Keratinocyte (primary cell): ENCODE results near the gene SLC34A1. TPM values are rescaled to one million over a fixed set of nuclear protein-coding genes. Genes with fewer than 3 reads are reported as not detected.

ENCODE experiments used
- DNase-seq: peaks from one replicate; pipeline ENCODE4 v3.0.0-alpha.2; 2011; ENCODE audit warnings: low read depth, missing footprints, low spot score
- FAIRE-seq: peaks from 2 replicates; lab custom pipeline; 2011; peaks lifted over from hg19 to GRCh38; lab: Jason Lieb, UNC
- H2AFZ ChIP-seq: 2 replicates; pipeline ENCODE4 v1.6.0; 2012; ENCODE audit warnings: low read length, control low read depth, inconsistent platforms; ENCODE audit not compliant: control insufficient read depth
- H3K27ac ChIP-seq: 2 replicates; pipeline ENCODE4 v1.5.1; 2011; ENCODE audit warnings: low read length; ENCODE audit not compliant: control insufficient read depth, insufficient read depth
- H3K27me3 ChIP-seq: 3 replicates; pipeline ENCODE4 v1.6.0; 2011; ENCODE audit warnings: low read length; ENCODE audit not compliant: control insufficient read depth, insufficient read depth; ENCODE audit errors: extremely low read depth
- H3K36me3 ChIP-seq, 2 experiments: 2 replicates in 1 of 2; 3 replicates in 1 of 2; pipeline ENCODE4 v1.5.1; 2011; ENCODE audit warnings: low read length in 2 of 2, mild to moderate bottlenecking in 1 of 2; ENCODE audit not compliant: control insufficient read depth in 2 of 2, insufficient read depth in 2 of 2; ENCODE audit errors: extremely low read depth in 1 of 2
- H3K4me1 ChIP-seq: 3 replicates; pipeline ENCODE4 v1.5.1; 2011; ENCODE audit warnings: low read length; ENCODE audit not compliant: control insufficient read depth, insufficient read depth; ENCODE audit errors: extremely low read depth
- H3K4me2 ChIP-seq: 3 replicates; pipeline ENCODE4 v1.6.0; 2011; ENCODE audit warnings: low read depth, low read length; ENCODE audit not compliant: control insufficient read depth, insufficient read depth; ENCODE audit errors: extremely low read depth
- H3K4me3 ChIP-seq, 3 experiments: fragments of 200-600 bp in 1 of 3; sonication (generic) in 1 of 3; 2 replicates in 2 of 3; 3 replicates in 1 of 3; pipeline ENCODE4 v1.5.1; 2011 to 2016; ENCODE audit warnings: low read length in 3 of 3, mild to moderate bottlenecking in 3 of 3, control low read depth in 2 of 3, inconsistent platforms in 1 of 3, low read depth in 1 of 3, mixed read lengths in 1 of 3, mixed run types in 1 of 3, moderate library complexity in 1 of 3; ENCODE audit not compliant: control insufficient read depth in 2 of 3, insufficient read depth in 2 of 3; ENCODE audit errors: extremely low read depth in 1 of 3
- H3K79me2 ChIP-seq: 2 replicates; pipeline ENCODE4 v1.6.0; 2012; ENCODE audit warnings: low read length; ENCODE audit not compliant: control insufficient read depth, insufficient read depth
- H3K9ac ChIP-seq: 3 replicates; pipeline ENCODE4 v1.6.0; 2011; ENCODE audit warnings: low read length; ENCODE audit not compliant: control insufficient read depth, insufficient read depth; ENCODE audit errors: extremely low read depth
- H3K9me1 ChIP-seq: 3 replicates; pipeline ENCODE4 v1.6.0; 2011; ENCODE audit warnings: low read length; ENCODE audit not compliant: control insufficient read depth, insufficient read depth; ENCODE audit errors: extremely low read depth
- H3K9me3 ChIP-seq: 2 replicates; pipeline ENCODE4 v1.5.1; 2012; ENCODE audit warnings: low read depth, low read length; ENCODE audit not compliant: control insufficient read depth
- H4K20me1 ChIP-seq: 3 replicates; pipeline ENCODE4 v1.6.0; 2011; ENCODE audit warnings: low read length; ENCODE audit not compliant: control insufficient read depth, insufficient read depth; ENCODE audit errors: extremely low read depth
- CTCF ChIP-seq, 3 experiments: IDR thresholded peaks in 1 of 3; conservative IDR thresholded peaks in 1 of 3; optimal IDR thresholded peaks in 1 of 3; 2 replicates in 2 of 3; 3 replicates in 1 of 3; pipeline versions ENCODE3 to v1.5.1; 2011; ENCODE audit warnings: low read length in 3 of 3, mild to moderate bottlenecking in 3 of 3, moderate library complexity in 2 of 3, control low read depth in 1 of 3, inconsistent platforms in 1 of 3; ENCODE audit not compliant: insufficient read depth in 2 of 3; ENCODE audit errors: extremely low read depth in 1 of 3
- EZH2 ChIP-seq: IDR thresholded peaks from one replicate; pipeline ENCODE4 v1.6.1; 2012; ENCODE audit warnings: inconsistent platforms, mild to moderate bottlenecking, low read length, moderate library complexity
- dilution Hi-C: fragments of 300-500 bp; cut with MboI; formaldehyde crosslinking; loops from one replicate; pipeline ENCODE4 v1.7.0; 2020; ENCODE audit warnings: low sequenced_read_pairs; ENCODE audit not compliant: extremely low pct_ligation_motif_present
- polyA plus RNA-seq, 5 experiments: library from polyadenylated mRNA; depleted of rRNA in 3 of 5; stranded (reverse) in 3 of 5; stranded (forward) in 1 of 5; unstranded in 1 of 5; fragments of >200 nt; gene quantifications; 1 replicate in 1 of 5; 2 replicates in 3 of 5; 3 replicates in 1 of 5; pipeline versions ENCODE4 v1.2.1 to v1.2.3, GENCODE V29; 2011 to 2012; ENCODE audit warnings: missing spikeins in 2 of 5, low read depth in 1 of 5, low replicate concordance in 1 of 5

SLC34A1 gene
- polyA plus RNA-seq, 1 donor (not counting 4 experiments of a cell fraction or from before 2014, with no cell fraction given) = 0.07 TPM

GRCh38 chr5:177355162-177355867 lies 28.9 kb upstream of the SLC34A1 start:
- no peak overlapping the region for H3K27ac ChIP-seq
- TF ChIP-seq CTCF (optimal IDR thresholded peaks at IDR 0.05 in 1 of 3, IDR thresholded peaks at IDR 0.05 in 1 of 3, conservative IDR thresholded peaks at IDR 0.05 in 1 of 3; ENCODE audit: extremely low read depth in 1 of 3, insufficient read depth in 2 of 3, low read length in 3 of 3) (no peak), EZH2 (no peak)
- no peaks in the 10 kb centered on the region for H3K27me3 ChIP-seq
- dilution Hi-C loops = no loop called here
- H3K79me2 ChIP-seq = peaks cover 11% of the 10 kb centered on the region
- H3K9me1 ChIP-seq = no peaks in the 10 kb centered on the region
- no peak overlapping the region for H2AFZ ChIP-seq
- no peaks in the 10 kb centered on the region for H3K36me3 ChIP-seq
- DNase-seq (no peak), FAIRE-seq (no peak)
- no peak overlapping the region for H3K4me2 ChIP-seq
- H3K4me1 ChIP-seq = peaks cover 31% of the 10 kb centered on the region
- no peak overlapping the region for H3K4me3 ChIP-seq
- H4K20me1 ChIP-seq = no peaks in the 10 kb centered on the region
- H3K9ac ChIP-seq = no peak overlapping the region
- H3K9me3 ChIP-seq = no peaks in the 10 kb centered on the region

DNA sequence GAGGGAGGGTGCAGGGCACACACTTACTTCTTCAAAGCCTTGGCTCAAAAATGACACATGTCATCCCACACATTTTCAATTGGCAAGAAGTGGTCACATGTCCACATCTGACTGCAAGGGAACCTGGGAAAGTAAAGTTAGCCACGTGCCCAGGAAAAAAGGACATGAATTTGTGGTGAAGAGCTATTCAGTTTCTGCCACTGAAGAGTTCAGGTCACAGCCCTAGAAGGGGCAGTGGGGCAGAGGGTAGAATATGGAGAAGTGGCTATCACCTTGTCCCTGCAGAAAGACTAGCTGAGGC lies 28.4 kb upstream of the SLC34A1 start:
- Histone ChIP-seq H3K36me3 (no peaks in the 10 kb centered on the region), H2AFZ (no peak overlapping the region), H3K79me2 (peaks cover 6% of the 10 kb centered on the region), H3K9me3 (no peaks in the 10 kb centered on the region), H3K27me3 (no peaks in the 10 kb centered on the region), H3K27ac (no peak overlapping the region), H3K4me1 (peaks cover 26% of the 10 kb centered on the region), H3K9me1 (no peaks in the 10 kb centered on the region), H4K20me1 (no peaks in the 10 kb centered on the region), H3K9ac (no peak overlapping the region), H3K4me3 (no peak overlapping the region), H3K4me2 (no peak overlapping the region)
- FAIRE-seq = no peak
- dilution Hi-C loops = no loop called here
- TF ChIP-seq EZH2 (no peak), CTCF (optimal IDR thresholded peaks at IDR 0.05 in 1 of 3, IDR thresholded peaks at IDR 0.05 in 1 of 3, conservative IDR thresholded peaks at IDR 0.05 in 1 of 3; ENCODE audit: extremely low read depth in 1 of 3, insufficient read depth in 2 of 3, low read length in 3 of 3) (no peak)
- no peak for DNase-seq
